GM12874 (cell line): ENCODE results near the gene CNKSR1.

Experiments used
- TF ChIP-seq, protein P1 (sequence below): IDR thresholded peaks from 2 replicates; pipeline ENCODE4 v1.5.1; 2011; ENCODE audit warnings: low read depth, mild to moderate bottlenecking, control low read depth, low read length, moderate library complexity; ENCODE audit not compliant: insufficient read depth

Gene CNKSR1

DNA sequence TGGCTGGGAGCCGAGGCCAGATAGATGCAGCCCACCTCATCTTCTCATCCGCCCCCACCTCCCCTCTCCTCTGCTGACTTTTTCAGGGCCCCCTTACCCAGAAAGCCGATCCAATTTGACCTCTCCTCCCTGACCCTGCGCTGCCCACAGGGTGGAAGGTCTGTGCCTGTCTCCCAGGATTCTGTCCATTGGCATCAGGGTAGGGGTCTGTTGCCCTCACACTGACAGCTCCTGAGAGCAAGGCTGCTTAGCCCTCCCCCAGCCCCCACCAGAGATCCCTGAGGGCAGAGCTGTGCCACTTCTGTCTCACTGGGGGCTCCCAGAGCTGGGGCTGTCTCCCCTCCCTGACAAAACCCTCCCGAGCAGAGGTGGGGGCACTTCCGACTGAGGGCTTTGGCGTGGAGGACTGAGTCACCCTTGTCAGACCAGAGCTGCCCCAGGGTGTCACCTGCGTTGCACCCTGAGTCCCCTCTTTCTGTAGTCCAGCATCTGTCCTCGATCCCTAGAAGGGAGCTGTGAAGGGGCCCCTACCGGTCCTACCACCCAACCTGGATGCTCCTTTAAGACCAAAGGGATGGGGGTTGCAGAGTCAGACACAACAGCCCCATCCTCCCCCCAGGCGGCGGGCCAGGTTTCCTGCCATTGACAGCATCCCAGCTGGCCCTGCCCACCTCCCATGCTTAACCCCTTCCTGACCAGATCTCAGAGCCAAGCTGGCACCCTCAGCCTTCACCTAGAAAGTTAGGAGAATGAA lies 20.8 kb upstream of the CNKSR1 start:
- TF ChIP-seq, protein P1, sequence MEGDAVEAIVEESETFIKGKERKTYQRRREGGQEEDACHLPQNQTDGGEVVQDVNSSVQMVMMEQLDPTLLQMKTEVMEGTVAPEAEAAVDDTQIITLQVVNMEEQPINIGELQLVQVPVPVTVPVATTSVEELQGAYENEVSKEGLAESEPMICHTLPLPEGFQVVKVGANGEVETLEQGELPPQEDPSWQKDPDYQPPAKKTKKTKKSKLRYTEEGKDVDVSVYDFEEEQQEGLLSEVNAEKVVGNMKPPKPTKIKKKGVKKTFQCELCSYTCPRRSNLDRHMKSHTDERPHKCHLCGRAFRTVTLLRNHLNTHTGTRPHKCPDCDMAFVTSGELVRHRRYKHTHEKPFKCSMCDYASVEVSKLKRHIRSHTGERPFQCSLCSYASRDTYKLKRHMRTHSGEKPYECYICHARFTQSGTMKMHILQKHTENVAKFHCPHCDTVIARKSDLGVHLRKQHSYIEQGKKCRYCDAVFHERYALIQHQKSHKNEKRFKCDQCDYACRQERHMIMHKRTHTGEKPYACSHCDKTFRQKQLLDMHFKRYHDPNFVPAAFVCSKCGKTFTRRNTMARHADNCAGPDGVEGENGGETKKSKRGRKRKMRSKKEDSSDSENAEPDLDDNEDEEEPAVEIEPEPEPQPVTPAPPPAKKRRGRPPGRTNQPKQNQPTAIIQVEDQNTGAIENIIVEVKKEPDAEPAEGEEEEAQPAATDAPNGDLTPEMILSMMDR = no peak

DNA sequence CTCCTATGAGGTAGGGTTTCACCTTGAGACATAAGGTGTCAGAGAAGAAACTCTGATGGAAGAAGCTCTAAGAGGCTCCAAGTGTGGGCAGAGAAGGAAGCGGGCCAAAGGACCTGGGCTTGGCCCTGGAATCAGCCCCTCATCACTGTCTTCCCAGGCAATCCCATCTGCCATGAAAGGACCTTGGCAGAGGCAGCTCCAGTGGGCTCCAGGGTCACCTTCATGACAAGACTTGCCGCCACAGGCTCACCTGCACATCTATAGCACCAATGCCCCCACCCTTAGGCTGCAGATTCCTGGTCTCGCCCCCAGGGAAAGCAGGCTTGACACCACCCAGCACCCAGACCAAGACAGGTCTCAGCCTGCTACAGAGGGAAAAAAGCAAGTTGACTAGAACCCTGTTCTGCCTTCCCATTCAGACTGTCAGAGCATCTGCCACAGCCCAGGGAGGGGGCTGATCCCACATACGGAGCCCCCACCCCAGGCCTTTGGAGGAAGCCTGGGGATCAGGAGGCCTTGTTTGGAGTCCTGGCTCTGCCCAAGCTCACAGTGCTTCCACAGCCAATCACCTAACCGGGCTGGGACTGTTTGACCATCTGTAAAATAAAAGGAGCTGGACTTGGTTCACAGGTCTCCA lies 18.9 kb upstream of the CNKSR1 start:
- TF ChIP-seq, protein P1 = no peak

DNA sequence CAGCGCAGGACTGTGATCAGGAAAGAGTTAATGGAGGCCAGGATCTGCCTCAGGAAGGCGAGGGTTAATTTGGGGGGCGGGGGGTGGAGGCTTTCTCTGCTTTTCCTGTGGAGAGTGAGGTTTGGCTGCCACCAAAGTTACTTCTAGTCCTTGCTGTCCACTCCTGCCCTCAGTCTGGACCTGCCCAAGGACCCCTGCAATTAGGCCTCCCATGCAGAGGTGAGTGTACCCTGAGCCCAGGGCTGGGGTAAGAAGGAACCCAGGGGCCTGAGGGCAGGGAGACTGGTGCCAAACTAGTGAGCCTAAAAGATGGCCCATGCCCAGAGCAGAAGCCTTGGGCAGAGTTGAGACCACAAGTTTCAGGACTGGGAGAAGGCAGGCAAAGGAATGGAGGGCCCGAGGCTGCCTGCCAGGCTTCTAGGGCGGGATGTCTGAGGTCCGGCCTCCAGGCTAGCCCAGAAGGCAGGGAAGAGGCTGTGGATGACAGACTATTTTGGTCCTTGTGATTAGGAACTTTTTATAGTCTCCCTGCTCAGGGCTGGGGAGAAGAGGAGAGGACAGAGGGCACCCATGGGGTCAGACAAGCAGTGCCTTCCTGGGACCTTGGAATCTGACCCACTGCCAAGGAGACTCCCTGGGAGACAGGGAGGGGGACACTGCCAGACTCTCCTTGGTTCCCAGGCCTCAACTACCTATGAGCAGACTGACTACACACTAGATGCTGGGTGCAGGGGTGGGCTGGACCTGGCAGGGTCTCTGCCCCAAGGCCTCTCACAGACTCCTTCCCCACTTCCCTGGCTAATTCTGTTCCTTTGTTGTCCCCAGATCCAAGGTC lies 18.2 kb upstream of the CNKSR1 start, which contains the start of gene FAM110D:
Gene FAM110D (plus strand): TSS at position 172 of the 835 bp plus-strand sequence. CDS start 2,213 bp downstream, outside the sequence.
- TF ChIP-seq, protein P1 = no peak

DNA sequence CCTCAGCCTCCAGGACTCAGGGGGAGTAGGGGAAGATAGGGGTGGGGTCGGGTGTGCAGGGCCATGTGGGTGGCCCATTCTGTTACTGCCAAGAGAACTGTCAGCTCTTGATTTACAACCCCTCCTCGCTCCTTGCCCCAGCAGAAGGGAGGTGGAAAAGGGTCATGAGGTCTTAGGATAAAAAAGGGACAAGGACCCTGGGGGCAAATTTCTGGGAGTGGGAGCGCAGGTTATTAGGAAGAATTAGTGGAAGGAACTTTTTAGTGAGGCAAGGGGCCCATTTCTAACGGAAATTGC lies 17.6 kb upstream of the CNKSR1 start:
- TF ChIP-seq, protein P1 = no peak

DNA sequence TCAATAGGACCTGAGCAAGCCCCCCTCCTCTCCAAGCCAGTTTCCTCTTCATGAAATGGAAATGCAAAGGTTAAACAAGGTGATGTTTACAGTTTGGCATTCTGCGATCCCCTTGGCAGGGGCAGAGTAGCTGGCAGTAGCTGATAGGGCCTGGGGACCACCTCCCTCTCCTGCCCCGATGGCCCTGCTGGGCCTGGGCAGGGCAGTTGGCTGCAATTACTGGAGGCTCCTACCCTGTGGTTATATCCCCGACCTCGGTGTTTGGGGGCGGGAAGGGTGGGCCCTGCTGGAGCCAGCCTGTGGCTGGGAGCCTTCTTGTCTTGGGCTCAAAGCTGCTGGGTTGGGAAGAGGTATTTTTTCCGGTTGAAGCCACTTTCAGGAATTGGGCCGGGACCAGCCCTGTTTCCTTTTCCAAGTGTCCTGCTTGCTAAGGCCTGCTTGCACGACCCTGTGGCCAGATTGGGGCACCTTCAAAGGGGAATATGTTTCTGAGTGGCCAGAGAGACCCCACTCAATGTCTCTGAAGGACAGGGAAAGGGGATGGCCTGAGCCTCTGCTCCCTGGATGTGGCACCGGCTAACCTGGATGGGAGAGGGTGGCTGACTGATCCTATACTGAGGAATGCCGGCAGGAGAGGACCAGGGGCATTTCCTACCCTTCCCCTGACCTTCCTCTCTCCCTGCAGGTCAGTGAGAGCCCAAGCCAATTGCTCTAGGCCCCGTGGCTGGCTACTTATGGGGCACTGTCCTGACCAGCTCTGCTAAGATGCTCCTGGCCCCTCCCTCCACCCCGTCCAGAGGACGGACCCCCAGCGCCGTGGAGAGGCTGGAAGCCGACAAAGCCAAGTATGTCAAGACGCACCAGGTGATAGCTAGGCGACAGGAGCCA lies 16.5 kb upstream of the CNKSR1 start:
- TF ChIP-seq, protein P1 = no peak

DNA sequence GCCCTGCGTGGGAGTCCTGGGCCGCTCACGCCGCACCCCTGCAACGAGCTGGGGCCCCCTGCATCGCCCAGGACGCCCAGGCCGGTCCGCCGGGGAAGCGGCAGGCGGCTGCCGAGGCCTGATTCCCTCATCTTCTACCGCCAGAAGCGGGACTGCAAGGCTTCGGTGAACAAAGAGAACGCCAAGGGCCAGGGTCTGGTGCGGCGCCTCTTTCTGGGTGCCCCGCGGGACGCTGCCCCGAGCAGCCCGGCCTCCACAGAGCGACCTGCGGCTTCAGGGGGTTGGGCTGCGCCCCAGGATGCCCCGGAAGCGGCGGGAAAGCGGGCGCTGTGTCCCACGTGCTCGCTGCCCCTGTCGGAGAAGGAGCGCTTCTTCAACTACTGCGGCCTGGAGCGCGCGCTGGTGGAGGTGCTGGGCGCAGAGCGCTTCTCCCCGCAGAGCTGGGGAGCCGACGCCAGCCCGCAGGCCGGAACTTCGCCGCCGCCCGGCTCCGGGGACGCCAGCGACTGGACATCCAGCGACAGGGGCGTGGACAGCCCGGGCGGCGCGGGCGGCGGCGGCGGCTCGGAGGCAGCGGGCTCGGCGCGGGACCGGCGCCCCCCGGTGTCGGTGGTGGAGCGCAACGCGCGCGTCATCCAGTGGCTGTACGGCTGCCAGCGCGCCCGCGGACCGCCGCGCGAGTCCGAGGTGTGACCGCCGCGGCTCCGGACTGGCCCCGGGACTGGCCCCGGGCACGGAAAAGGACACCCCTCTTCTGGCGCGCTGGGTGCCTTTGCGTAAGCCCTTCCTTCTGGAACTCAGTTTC lies 15.7 kb upstream of the CNKSR1 start:
- TF ChIP-seq, protein P1 = no peak
